ENCODE data around the gene GLUL. TPM values are rescaled to one million over a fixed set of nuclear protein-coding genes. Genes with fewer than 3 reads are reported as not detected.

Gene GLUL
- total and polyA plus RNA-seq, 12 donors = 131 to 787 (median 409) TPM

DNA sequence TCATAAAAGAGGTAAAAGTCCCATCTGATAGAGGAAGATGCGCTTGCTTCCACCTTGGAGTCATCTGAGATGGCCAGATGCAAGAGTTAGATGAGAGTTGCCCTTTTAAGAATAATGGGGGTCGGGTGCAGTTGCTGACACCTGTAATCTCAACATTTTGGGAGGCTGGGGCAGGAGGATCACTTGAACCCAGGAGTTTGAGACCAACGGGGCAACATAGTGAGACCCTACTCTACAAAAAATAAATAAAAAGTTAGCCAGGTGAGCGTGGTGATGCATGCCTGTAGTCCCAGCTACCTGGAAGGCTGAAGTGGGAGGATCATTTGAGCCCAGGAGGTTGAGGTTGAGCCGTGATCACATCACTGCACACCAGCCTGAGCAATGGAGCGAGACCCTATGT lies 22.4 kb upstream of the GLUL start:
- DNase-seq (no peak), ATAC-seq (no peak)
- Histone ChIP-seq H3K27ac (no peak overlapping the region), H3K9me3 (no peaks in the 10 kb centered on the region), H3K4me1 (peaks cover 0 to 11% (median 4%) of the 10 kb centered on the region in 9 donors), H3K27me3 (peaks cover 0 to 9% (median 3%) of the 10 kb centered on the region in 7 donors), H3K4me3 (no peak overlapping the region), H3K36me3 (no peaks in the 10 kb centered on the region)
- TF ChIP-seq, protein P1, sequence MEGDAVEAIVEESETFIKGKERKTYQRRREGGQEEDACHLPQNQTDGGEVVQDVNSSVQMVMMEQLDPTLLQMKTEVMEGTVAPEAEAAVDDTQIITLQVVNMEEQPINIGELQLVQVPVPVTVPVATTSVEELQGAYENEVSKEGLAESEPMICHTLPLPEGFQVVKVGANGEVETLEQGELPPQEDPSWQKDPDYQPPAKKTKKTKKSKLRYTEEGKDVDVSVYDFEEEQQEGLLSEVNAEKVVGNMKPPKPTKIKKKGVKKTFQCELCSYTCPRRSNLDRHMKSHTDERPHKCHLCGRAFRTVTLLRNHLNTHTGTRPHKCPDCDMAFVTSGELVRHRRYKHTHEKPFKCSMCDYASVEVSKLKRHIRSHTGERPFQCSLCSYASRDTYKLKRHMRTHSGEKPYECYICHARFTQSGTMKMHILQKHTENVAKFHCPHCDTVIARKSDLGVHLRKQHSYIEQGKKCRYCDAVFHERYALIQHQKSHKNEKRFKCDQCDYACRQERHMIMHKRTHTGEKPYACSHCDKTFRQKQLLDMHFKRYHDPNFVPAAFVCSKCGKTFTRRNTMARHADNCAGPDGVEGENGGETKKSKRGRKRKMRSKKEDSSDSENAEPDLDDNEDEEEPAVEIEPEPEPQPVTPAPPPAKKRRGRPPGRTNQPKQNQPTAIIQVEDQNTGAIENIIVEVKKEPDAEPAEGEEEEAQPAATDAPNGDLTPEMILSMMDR (IDR thresholded peaks at IDR 0.05) = no peak
- intact Hi-C loops (cut with DNase I) = no loop called here
- 89 to 91% methylated on average over 6 of the region's 6 CpGs for WGBS, 2 donors

DNA sequence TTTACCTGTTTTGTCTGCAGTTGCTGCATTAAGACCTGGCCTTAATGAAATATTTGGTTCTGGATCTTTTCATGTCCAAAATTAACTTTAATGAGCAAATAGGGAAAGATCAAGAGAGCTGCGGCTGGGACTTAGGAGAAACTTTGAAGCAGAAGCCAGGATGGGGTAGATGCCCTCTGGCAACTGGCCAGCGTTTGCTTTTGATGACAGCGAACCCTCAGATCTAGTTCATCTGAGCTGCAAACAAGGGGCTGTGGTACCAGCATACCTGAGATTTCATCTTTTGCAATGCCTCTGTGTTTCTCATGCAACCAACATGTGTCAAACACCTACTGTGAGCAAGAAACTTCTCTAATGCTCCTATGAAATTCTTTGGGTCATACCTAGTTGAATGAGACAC lies 21.9 kb upstream of the GLUL start:
- WGBS, 2 donors = 87% methylated on average over 3 of the region's 3 CpGs
- no peak for ATAC-seq
- peaks cover 0 to 11% (median 4%) of the 10 kb centered on the region in 9 donors for H3K4me1 ChIP-seq

DNA sequence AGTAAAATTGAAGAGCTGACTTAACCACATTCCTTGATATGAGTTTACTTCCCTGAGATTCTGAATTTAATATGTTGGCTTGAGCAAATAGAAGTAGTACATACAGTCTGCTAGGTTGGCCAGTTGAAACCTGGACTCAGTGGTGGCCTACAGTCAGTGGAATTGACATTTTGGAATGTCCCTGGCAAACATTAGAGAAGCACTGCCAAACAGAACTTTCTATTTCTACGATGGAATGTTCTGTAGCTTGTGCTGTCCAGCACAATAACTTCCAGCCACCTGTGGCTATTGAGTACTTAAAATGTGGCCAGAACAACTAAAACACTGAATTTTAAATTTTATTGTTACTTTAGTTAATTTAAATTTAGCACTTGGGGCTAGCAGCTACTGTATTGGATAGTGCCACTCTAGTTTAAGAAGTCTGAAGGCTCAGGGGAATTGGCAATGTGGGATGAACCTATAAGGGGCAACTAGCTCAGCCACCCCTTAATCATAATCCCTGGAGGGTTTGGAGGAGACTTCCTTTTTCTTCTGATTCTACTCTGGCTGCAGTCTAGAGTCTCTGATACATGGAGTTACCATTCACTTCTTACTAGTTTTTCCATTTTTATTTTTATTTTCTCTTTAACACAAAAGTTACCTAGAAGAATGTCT lies 19.2 kb upstream of the GLUL start:
- Histone ChIP-seq H3K36me3 (no peaks in the 10 kb centered on the region), H3K4me3 (no peak overlapping the region), H3K9me3 (peaks cover 0 to 3% (median 0%) of the 10 kb centered on the region in 11 donors), H3K27me3 (peaks cover 0 to 15% (median 6%) of the 10 kb centered on the region in 7 donors), H3K27ac (peak overlapping the region in 2 of 10 donors; percentile 59 to 62), H3K4me1 (peaks cover 0 to 11% (median 4%) of the 10 kb centered on the region in 9 donors)
- TF ChIP-seq, protein P1 (IDR thresholded peaks at IDR 0.05) = no peak
- ATAC-seq (peak; percentile 58 to 97 (median 88)), DNase-seq (peak in 1 of 2 donors; percentile 7)
- intact Hi-C loops (cut with DNase I) = no loop called here
- 23 to 30% methylated on average over 1 of the region's 1 CpG for WGBS, 2 donors

More for the DNA sequence above, 21.9 kb upstream of the GLUL start:
- Histone ChIP-seq H3K27ac (no peak overlapping the region), H3K9me3 (no peaks in the 10 kb centered on the region), H3K27me3 (peaks cover 0 to 11% (median 5%) of the 10 kb centered on the region in 7 donors), H3K4me3 (no peak overlapping the region), H3K36me3 (no peaks in the 10 kb centered on the region)
- DNase-seq = no peak
- intact Hi-C loops (cut with DNase I) = no loop called here
- TF ChIP-seq, protein P1 (IDR thresholded peaks at IDR 0.05) = no peak

DNA sequence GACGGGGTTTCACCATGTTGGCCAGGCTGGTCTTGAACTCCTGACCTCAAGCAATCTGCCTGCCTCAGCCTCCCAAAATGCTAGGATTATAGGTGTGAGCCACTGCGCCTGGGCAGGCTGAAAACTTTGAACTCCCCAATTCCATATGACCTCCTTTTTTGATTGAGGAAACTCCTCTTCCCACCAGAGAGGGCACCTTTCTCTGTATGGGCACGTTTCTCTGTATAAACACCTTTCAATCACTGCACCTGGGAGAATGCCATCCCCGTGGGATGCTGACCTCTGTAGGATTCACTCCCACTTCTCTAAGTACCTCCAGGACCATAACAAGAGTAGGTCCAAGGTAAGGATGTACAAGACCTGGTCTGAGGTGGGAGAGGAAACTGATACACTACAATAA lies 18.5 kb upstream of the GLUL start:
- ATAC-seq = peak in 2 of 8 donors; percentile 8 to 10

More for the DNA sequence above, 18.5 kb upstream of the GLUL start:
- TF ChIP-seq, protein P1 (IDR thresholded peaks at IDR 0.05) = no peak
- no peak overlapping the region for H3K4me3 ChIP-seq
- no peak for DNase-seq
- 79 to 81% methylated on average over 4 of the region's 4 CpGs for WGBS, 2 donors
- H3K4me1 ChIP-seq = peaks cover 0 to 11% (median 4%) of the 10 kb centered on the region in 9 donors
- peaks cover 0 to 13% (median 6%) of the 10 kb centered on the region in 7 donors for H3K27me3 ChIP-seq
- intact Hi-C loops (cut with DNase I) = no loop called here
- H3K9me3 ChIP-seq = peaks cover 0 to 9% (median 0%) of the 10 kb centered on the region in 11 donors
- no peaks in the 10 kb centered on the region for H3K36me3 ChIP-seq
- peak overlapping the region in 2 of 10 donors; percentile 59 to 62 for H3K27ac ChIP-seq

Data from heart right ventricle (tissue), 16 donors.